ENCODE measurements around the gene RPL10.
"Not testable (repeated sequence)": the region's sequence is repeated elsewhere in the genome, so short reads cannot be mapped to it uniquely, and the experiment has no call there.

DNA sequence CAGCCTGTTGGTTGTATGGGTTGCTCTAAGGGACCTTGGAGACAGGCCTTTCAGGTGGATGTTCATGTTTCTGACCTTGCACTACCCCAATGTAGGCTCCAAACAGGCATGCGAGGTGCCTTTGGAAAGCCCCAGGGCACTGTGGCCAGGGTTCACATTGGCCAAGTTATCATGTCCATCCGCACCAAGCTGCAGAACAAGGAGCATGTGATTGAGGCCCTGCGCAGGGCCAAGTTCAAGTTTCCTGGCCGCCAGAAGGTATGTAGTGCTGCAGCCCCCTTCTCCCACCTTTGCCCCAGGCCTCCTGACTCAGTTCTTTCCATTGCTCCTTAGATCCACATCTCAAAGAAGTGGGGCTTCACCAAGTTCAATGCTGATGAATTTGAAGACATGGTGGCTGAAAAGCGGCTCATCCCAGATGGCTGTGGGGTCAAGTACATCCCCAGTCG, 2.2 kb downstream of the RPL10 start:
- TF ChIP-seq POLR2A, CTCF (IDR thresholded peaks at IDR 0.05): not testable (repeated sequence)

Data from thyroid gland (tissue), 4 donors.